ENCODE data around the gene SULT2B1.

DNA sequence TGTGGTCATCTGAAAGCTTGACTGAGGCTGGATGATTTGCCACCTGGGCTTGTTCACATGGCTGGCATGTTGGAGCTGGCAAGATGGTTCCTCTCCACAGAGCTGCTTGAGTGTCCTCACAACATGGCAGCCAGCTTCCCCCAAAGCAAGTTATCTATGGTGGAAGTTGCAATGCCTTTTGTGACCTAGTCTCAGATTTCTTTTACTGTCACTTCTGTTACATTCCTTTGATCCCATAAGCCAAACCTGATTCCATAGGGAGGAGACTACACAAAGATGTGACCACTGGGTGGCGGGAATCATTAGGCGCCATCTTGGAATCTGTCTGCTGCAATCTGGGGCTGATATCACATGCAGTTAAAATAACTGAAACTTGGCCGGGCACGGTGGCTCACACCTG, 22.8 kb upstream of the SULT2B1 start:
- TF ChIP-seq, protein P1, sequence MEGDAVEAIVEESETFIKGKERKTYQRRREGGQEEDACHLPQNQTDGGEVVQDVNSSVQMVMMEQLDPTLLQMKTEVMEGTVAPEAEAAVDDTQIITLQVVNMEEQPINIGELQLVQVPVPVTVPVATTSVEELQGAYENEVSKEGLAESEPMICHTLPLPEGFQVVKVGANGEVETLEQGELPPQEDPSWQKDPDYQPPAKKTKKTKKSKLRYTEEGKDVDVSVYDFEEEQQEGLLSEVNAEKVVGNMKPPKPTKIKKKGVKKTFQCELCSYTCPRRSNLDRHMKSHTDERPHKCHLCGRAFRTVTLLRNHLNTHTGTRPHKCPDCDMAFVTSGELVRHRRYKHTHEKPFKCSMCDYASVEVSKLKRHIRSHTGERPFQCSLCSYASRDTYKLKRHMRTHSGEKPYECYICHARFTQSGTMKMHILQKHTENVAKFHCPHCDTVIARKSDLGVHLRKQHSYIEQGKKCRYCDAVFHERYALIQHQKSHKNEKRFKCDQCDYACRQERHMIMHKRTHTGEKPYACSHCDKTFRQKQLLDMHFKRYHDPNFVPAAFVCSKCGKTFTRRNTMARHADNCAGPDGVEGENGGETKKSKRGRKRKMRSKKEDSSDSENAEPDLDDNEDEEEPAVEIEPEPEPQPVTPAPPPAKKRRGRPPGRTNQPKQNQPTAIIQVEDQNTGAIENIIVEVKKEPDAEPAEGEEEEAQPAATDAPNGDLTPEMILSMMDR (conservative IDR thresholded peaks at IDR 0.05 in 1 of 2, IDR thresholded peaks at IDR 0.05 in 1 of 2; ENCODE audit: low read depth in 1 of 2, low read length in 2 of 2) = no peak
- TF ChIP-seq EZH2 (IDR thresholded peaks at IDR 0.05; ENCODE audit: low read length, missing control alignments) = no peak

All from fibroblast of lung (primary cell).